ENCODE data around the gene FURIN. TPM values are rescaled to one million over a fixed set of nuclear protein-coding genes. Genes with fewer than 3 reads are reported as not detected.

FURIN gene
- total and polyA plus RNA-seq, 2 of the 8 experiments (the other 6 are each of a cell fraction or from before 2014, with no cell fraction given): 15.8 to 32.1 TPM

DNA sequence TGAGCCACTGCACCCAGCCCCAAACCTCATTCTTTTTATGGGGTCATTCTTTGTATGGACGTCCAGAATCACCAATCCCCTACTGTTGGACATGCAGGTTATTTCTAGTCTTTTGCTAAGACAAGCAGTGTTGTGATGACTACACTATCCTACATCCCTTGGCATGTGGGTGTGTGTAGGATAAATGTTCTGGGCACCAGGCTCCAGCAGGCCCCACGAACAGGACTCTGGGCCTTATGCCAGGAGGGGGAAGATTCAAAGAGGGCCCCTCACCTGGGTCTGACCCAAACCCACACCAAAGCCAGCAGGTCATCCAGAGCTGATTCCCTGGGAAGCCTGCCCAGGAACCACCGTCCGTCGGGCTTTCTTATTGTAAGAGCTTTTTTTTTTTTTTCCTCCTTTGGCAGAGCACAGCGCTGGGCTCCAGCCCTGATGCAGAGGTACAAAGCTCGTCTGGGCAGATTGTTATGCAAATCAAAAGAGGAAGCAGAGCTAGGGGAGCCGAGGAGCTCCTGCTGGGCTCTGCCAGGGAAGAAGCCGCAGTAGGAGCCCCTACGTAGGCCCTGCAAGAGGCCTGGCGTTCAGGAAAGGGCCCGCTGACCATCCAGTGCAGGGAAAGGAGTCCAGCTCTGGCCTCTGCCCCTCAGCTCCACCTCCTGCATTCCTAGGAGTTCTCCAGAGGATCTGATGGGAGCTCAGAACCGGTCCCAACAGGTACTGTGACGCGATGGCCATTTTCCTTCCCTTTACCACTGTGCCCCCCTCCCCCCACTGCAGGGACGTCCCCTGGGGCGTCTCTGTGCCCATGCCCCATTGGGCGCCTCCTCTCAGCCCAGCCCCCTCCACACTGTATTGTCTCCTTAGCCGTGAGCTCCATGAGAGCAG is 29.0 kb upstream of the FURIN start:
- DNase-seq (ENCODE audit: low read depth in 1 of 2, low spot score in 2 of 2): peak; percentile 75 to 85
- peak overlapping the region; percentile 51 to 58 for H3K4me2 ChIP-seq (ENCODE audit: insufficient read depth in 1 of 2, low read depth in 2 of 2, low read length in 2 of 2)
- H3K56ac ChIP-seq (replicated peaks; ENCODE audit: insufficient read length, low read depth, low read length): no peak overlapping the region
- H3K4me3 ChIP-seq (ENCODE audit: extremely low read depth in 1 of 4, insufficient read depth in 2 of 4, low read depth in 3 of 4, low read length in 4 of 4): peak overlapping the region in 3 of 4 experiments; percentile 15 to 30 (median 26); a peak in 3 of 8 replicates
- peak overlapping the region in 1 of 4 experiments; percentile 2; a peak in 2 of 7 replicates for H3K9ac ChIP-seq (replicated peaks in 1 of 4; ENCODE audit: extremely low read depth in 1 of 4, low read depth in 3 of 4, low read length in 3 of 4)
- POLR2A ChIA-PET (ENCODE audit: partially characterized antibody): interaction anchor here (0.7 to 1.8 kb wide), 13 partner anchors 10 to 122 kb away, joined by 3 to 12 read pairs (median 3); partner anchors contain the start of genes BLM, FURIN, RCCD1 and UNC45A
- peak overlapping the region; percentile 96; the same call in 1 of the 2 replicates for H2BK12ac ChIP-seq (ENCODE audit: low read depth, low read length)
- no peaks in the 10 kb centered on the region for H3K79me1 ChIP-seq (ENCODE audit: low read depth, low read length)
- peak overlapping the region; percentile 94 for H2BK5ac ChIP-seq (ENCODE audit: low read depth, low read length)
- H4K5ac ChIP-seq (ENCODE audit: insufficient read length, low read depth, low read length): peak overlapping the region; percentile 58
- CTCF ChIA-PET (ENCODE audit: partially characterized antibody): interaction anchor here (0.6 to 3.2 kb wide), 11 partner anchors 11 to 237 kb away, joined by 3 to 15 read pairs (median 5); partner anchors contain the start of genes FURIN and HDDC3
- no peak overlapping the region for H3K14ac ChIP-seq (ENCODE audit: insufficient read length)
- no peak overlapping the region for H3K27ac ChIP-seq (ENCODE audit: low read depth, low read length)
- peak overlapping the region; percentile 81 for H2BK15ac ChIP-seq (ENCODE audit: low read length)
- WGBS, 2 experiments (ENCODE audit: extremely low coverage in 1 of 2, insufficient coverage in 1 of 2, insufficient read length in 1 of 2, insufficient replicate concordance in 2 of 2, low coverage in 1 of 2, low lambda C conversion rate in 2 of 2, missing lambda C conversion rate in 1 of 2): 22% methylated on average over 16 of the region's 19 CpGs; no CpG with 5 or more reads in 1 of the 2 experiments
- H2BK20ac ChIP-seq (ENCODE audit: low read length): peak overlapping the region; percentile 97; the same call in 1 of the 2 replicates
- peak overlapping the region; percentile 99 for H4K91ac ChIP-seq (replicated peaks; ENCODE audit: insufficient read length, low read length)
- no peaks in the 10 kb centered on the region for H3K79me2 ChIP-seq (ENCODE audit: control insufficient read depth in 1 of 2, insufficient read depth in 2 of 2, low read length in 2 of 2)
- H2AK5ac ChIP-seq (ENCODE audit: low read depth, low read length): peak overlapping the region; percentile 29; the same call in 1 of the 2 replicates
- peak overlapping the region; percentile 95 for H3K18ac ChIP-seq (ENCODE audit: extremely low read depth, low read length)
- peak overlapping the region; percentile 28 for H3K4ac ChIP-seq (replicated peaks; ENCODE audit: insufficient read length, low read depth, low read length)
- no peaks in the 10 kb centered on the region for H3K36me3 ChIP-seq (ENCODE audit: control insufficient read depth in 2 of 4, insufficient read depth in 4 of 4, low read length in 3 of 4)
- FAIRE-seq: no peak
- peaks cover 6 to 21% (median 18%) of the 10 kb centered on the region in 4 experiments for H3K4me1 ChIP-seq (replicated peaks in 1 of 4; ENCODE audit: control insufficient read depth in 3 of 4, insufficient read depth in 4 of 4, low read length in 3 of 4)
- no peak overlapping the region for H3K23ac ChIP-seq (ENCODE audit: insufficient read length)
- H4K8ac ChIP-seq (ENCODE audit: extremely low read depth, insufficient read depth, low read length): peak overlapping the region; percentile 73; the same call in 1 of the 2 replicates
- no peaks in the 10 kb centered on the region for H3K27me3 ChIP-seq (replicated peaks in 1 of 4; ENCODE audit: control insufficient read depth in 3 of 4, extremely low read depth in 1 of 4, insufficient read depth in 3 of 4, low read length in 3 of 4)
- peak overlapping the region; percentile 14 for H2BK120ac ChIP-seq (replicated peaks; ENCODE audit: low read depth, low read length)
- H2AFZ ChIP-seq (ENCODE audit: low read length): no peak overlapping the region
- H3K23me2 ChIP-seq (ENCODE audit: low read depth, low read length): no peaks in the 10 kb centered on the region
- no peaks in the 10 kb centered on the region for H3K9me3 ChIP-seq (ENCODE audit: insufficient read depth in 2 of 2, low read depth in 1 of 2, low read length in 1 of 2)
- no peaks in the 10 kb centered on the region for H4K20me1 ChIP-seq (replicated peaks in 1 of 2; ENCODE audit: control insufficient read depth in 1 of 2, insufficient read depth in 2 of 2, low read length in 2 of 2)
- peak; percentile 48 to 76; a peak in 2 of 4 replicates for TF ChIP-seq HDAC2 (IDR thresholded peaks at IDR 0.05; ENCODE audit: borderline replicate concordance in 1 of 2, low read depth in 2 of 2, low read length in 2 of 2)
- peak; percentile 57; the same call in 1 of the 2 replicates for TF ChIP-seq EGR1 (IDR thresholded peaks at IDR 0.05; ENCODE audit: borderline replicate concordance, low read depth, low read length)
- no peak for TF ChIP-seq NANOG (IDR thresholded peaks at IDR 0.05; ENCODE audit: insufficient read depth, low read depth, low read length, poor library complexity, severe bottlenecking)
- TF ChIP-seq JUN (IDR thresholded peaks at IDR 0.05; ENCODE audit: low read depth, low read length): no peak
- TF ChIP-seq, protein P1, sequence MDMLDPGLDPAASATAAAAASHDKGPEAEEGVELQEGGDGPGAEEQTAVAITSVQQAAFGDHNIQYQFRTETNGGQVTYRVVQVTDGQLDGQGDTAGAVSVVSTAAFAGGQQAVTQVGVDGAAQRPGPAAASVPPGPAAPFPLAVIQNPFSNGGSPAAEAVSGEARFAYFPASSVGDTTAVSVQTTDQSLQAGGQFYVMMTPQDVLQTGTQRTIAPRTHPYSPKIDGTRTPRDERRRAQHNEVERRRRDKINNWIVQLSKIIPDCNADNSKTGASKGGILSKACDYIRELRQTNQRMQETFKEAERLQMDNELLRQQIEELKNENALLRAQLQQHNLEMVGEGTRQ (IDR thresholded peaks at IDR 0.05; ENCODE audit: low read length): no peak
- peak; percentile 38; the same call in 1 of the 2 replicates for TF ChIP-seq TAF1 (IDR thresholded peaks at IDR 0.05; ENCODE audit: low read depth, low read length)
- TF ChIP-seq CHD2 (IDR thresholded peaks at IDR 0.05; ENCODE audit: low read length): no peak
- TF ChIP-seq FOSL1 (IDR thresholded peaks at IDR 0.05; ENCODE audit: insufficient read depth, low read depth, low read length): no peak
- TF ChIP-seq CHD1 (IDR thresholded peaks at IDR 0.05; ENCODE audit: low read depth, low read length): no peak

Data from H1 (cell line).